ENCODE measurements around the gene SMARCD3.

DNA sequence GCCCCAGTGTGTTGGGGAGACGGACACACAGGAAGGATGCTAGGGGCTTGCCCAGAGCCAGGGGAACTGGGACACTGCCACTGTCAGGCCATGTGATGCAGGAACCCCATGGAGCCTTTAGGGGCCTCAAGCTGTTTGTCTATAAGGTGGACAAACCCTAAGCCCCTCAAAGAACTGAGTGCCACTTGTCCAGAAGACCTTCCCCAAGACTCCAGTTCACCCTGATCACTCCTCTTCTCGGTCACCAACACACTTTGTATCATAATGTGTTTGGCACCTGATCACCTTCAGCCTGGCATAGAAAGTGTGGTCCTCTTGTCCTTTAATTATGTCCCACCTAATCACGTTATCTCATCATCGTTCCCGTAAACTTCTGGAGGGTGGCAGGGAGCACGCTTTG lies 38.9 kb downstream of the SMARCD3 start:
- TF ChIP-seq, protein P1, sequence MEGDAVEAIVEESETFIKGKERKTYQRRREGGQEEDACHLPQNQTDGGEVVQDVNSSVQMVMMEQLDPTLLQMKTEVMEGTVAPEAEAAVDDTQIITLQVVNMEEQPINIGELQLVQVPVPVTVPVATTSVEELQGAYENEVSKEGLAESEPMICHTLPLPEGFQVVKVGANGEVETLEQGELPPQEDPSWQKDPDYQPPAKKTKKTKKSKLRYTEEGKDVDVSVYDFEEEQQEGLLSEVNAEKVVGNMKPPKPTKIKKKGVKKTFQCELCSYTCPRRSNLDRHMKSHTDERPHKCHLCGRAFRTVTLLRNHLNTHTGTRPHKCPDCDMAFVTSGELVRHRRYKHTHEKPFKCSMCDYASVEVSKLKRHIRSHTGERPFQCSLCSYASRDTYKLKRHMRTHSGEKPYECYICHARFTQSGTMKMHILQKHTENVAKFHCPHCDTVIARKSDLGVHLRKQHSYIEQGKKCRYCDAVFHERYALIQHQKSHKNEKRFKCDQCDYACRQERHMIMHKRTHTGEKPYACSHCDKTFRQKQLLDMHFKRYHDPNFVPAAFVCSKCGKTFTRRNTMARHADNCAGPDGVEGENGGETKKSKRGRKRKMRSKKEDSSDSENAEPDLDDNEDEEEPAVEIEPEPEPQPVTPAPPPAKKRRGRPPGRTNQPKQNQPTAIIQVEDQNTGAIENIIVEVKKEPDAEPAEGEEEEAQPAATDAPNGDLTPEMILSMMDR (IDR thresholded peaks at IDR 0.05): no peak
- TF ChIP-seq POLR2A (IDR thresholded peaks at IDR 0.05) (no peak), POLR2AphosphoS5 (IDR thresholded peaks at IDR 0.05) (no peak), EP300 (IDR thresholded peaks at IDR 0.05) (no peak)

Data from gastroesophageal sphincter (tissue), 3 donors.